Measurements from ENCODE around the gene ARHGDIB.

ARHGDIB gene

DNA sequence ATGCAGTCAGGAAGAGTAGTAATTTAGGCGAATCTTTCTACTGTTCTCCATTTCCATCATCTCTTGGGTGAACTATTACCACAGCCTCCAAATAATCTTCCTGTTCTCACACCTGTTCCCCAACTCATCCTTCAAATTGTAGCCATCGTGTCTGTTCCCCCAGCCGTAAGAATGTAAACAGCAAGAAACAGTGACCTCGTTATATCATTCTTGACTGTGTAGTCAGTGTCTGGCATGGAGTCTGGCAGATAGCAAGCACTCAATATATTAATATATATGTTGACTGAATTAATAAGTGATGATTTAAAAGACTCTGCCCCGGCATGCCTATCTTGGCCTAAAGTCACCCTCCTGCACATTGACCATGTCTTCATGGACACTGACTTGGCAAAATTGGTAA lies 31.7 kb upstream of the ARHGDIB start:
- Mint-ChIP-seq H3K27ac (peak overlapping the region; percentile 58), H3K4me1 (ENCODE audit: low read depth) (peaks cover 38% of the 10 kb centered on the region), H3K9me3 (peaks cover 12% of the 10 kb centered on the region), H3K27me3 (no peaks in the 10 kb centered on the region), H3K36me3 (ENCODE audit: low read depth) (no peaks in the 10 kb centered on the region), H3K4me3 (no peak overlapping the region)
- no peak for DNase-seq

DNA sequence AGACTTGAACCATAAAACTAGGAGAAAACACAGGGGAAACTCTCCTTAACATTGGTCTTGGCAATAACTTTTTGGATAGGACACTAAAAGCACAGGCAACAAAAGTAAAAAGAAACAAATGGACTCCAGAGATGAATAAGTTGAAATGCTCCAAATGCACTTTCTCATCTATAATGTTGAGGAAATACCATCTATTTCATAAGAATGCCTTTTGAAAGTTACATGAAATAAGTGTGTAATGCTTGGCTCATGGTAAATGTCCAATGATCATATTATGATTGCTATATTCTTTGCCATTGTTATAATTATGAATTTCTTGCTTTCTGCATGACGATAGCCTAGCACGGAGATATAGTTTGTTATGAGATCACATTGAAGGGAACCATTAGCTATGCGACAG lies 31.3 kb upstream of the ARHGDIB start:
- no peaks in the 10 kb centered on the region for H3K36me3 Mint-ChIP-seq (ENCODE audit: low read depth)
- H3K27me3 Mint-ChIP-seq = no peaks in the 10 kb centered on the region
- no peak overlapping the region for H3K4me3 Mint-ChIP-seq
- DNase-seq = no peak
- H3K9me3 Mint-ChIP-seq = peaks cover 12% of the 10 kb centered on the region
- peaks cover 38% of the 10 kb centered on the region for H3K4me1 Mint-ChIP-seq (ENCODE audit: low read depth)
- H3K27ac Mint-ChIP-seq = no peak overlapping the region

DNA sequence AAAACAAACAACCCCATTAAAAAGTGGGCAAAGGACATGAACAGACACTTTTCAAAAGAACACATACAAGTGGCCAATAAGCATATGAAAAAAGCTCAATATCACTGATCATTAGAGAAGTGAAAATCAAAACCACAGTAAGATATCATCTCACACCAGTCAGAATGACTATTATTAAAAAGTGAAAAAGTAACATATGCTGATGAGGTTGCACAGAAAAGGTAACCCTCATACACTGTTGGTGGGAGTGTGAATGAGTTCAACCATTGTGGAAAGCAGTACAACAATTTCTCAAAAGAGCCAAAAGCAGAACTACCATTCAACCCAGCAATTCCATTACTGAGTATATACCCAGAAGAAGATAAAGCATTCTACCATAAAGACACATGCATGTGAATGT lies 29.7 kb upstream of the ARHGDIB start:
- Mint-ChIP-seq H3K27me3 (no peaks in the 10 kb centered on the region), H3K36me3 (ENCODE audit: low read depth) (no peaks in the 10 kb centered on the region), H3K27ac (no peak overlapping the region), H3K4me1 (ENCODE audit: low read depth) (peaks cover 38% of the 10 kb centered on the region), H3K9me3 (peaks cover 12% of the 10 kb centered on the region), H3K4me3 (no peak overlapping the region)
- DNase-seq = no peak

DNA sequence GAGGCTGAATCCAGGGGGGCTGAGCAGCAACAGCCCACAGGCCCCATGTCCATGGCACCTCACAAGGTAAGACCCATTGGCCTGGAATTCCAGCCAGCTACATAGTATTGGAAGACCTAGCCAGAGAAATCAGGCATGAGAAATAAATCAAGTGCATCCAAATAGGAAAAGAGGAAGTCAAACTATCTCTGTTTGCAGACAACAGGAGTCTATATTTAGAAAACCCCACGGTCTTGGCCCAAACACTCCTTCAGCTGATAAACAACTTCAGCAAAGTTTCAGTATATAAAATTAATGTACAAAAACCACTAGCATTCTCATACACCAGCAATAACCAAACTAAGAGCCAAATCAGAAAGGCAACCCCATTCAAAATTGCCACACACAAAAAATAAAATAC lies 28.4 kb upstream of the ARHGDIB start:
- Mint-ChIP-seq H3K27me3 (no peaks in the 10 kb centered on the region), H3K4me3 (no peak overlapping the region), H3K4me1 (ENCODE audit: low read depth) (peaks cover 30% of the 10 kb centered on the region), H3K27ac (no peak overlapping the region), H3K36me3 (ENCODE audit: low read depth) (no peaks in the 10 kb centered on the region), H3K9me3 (peaks cover 12% of the 10 kb centered on the region)
- DNase-seq = no peak

DNA sequence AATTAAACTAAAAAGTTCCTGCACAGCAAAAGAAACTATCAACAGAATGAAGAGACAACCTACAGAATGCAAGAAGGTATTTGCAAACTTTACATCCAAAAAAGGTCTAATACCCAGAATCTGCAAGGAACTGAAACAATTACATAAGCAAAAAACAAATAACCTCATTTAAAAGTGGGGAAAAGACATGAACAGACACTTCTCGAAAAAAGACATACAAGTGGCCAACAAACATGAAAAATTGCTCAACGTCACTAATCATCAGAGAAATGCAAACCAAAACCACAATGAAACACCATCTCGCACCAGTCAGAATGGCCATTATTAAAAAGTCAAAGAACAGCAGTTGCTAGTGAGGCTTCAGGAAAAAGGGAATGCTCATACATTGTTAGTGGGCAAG lies 26.6 kb upstream of the ARHGDIB start:
- no peak overlapping the region for H3K27ac Mint-ChIP-seq

DNA sequence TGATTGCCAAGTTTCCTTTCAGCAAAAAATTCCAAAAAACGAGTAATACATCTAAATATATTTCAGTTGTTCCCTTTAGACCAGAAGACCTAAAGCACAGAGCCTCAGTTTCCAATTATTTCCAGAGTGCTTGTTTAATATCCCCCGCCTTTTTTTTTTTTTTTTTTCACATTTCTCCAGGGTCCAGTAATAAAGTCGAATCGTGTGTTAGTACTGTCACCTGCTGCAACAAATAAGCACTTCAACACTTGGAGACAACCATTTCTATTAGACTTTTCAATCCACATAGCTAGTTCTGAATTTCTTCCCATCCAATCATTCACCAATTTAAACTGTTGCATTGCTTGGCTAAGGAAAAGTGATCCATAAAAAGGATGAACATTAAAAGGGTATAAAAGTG lies 25.0 kb upstream of the ARHGDIB start:
- Mint-ChIP-seq H3K27ac (no peak overlapping the region), H3K36me3 (ENCODE audit: low read depth) (no peaks in the 10 kb centered on the region), H3K4me3 (no peak overlapping the region), H3K27me3 (no peaks in the 10 kb centered on the region), H3K4me1 (ENCODE audit: low read depth) (peaks cover 35% of the 10 kb centered on the region), H3K9me3 (peaks cover 11% of the 10 kb centered on the region)
- no peak for DNase-seq

More for the DNA sequence above, 26.6 kb upstream of the ARHGDIB start:
- Mint-ChIP-seq H3K4me3 (no peak overlapping the region), H3K27me3 (no peaks in the 10 kb centered on the region), H3K9me3 (peaks cover 12% of the 10 kb centered on the region), H3K36me3 (ENCODE audit: low read depth) (no peaks in the 10 kb centered on the region), H3K4me1 (ENCODE audit: low read depth) (peaks cover 27% of the 10 kb centered on the region)
- DNase-seq = no peak

DNA sequence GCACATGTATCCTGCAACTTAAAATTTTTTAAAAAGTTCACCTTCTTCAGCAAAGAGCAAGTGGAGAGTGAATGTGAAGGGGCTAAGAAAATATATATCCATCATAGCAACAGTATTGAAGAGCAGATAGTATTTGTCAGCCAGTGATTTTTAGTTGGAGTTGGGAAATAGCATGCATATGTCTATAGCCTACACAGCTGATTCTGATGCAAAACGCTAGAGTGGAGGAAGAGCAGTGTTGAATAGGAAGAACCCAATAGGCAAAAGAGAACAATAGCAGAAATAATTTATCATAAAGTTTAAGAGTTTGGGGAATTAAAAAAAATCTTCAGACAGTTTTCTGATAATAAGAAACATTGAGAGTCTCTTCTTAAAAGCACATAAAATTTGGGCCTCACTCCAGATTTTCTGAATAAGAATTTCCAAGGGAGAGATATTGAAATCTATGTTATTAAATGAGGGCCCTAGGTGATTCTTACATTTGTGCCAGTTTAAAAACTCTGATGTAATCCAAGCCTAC lies 23.4 kb upstream of the ARHGDIB start:
- Mint-ChIP-seq H3K36me3 (ENCODE audit: low read depth) (no peaks in the 10 kb centered on the region), H3K4me1 (ENCODE audit: low read depth) (peaks cover 50% of the 10 kb centered on the region), H3K27me3 (no peaks in the 10 kb centered on the region), H3K4me3 (no peak overlapping the region), H3K9me3 (no peaks in the 10 kb centered on the region), H3K27ac (no peak overlapping the region)
- DNase-seq = no peak

DNA sequence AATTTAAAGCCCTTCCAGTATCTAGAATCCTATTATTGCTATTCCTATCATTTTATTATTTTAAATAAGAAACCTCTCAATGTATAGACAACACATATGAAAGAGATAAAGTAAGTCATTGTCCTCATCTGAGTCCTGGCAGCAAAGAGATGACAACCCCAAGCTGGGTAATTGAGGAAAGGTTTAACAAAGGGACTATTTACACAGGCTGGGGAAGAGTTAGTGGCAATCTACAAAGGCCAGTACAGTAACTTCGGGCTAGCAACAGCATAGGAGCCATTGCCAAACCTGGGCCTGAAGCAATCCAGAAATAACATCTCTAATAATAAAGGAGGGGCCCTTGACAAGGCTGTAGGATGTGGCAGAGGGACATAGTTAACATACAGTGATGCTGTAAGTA lies 22.6 kb upstream of the ARHGDIB start:
- Mint-ChIP-seq H3K27ac (no peak overlapping the region), H3K4me3 (no peak overlapping the region), H3K9me3 (no peaks in the 10 kb centered on the region), H3K27me3 (no peaks in the 10 kb centered on the region), H3K4me1 (ENCODE audit: low read depth) (peaks cover 51% of the 10 kb centered on the region), H3K36me3 (ENCODE audit: low read depth) (no peaks in the 10 kb centered on the region)
- no peak for DNase-seq

DNA sequence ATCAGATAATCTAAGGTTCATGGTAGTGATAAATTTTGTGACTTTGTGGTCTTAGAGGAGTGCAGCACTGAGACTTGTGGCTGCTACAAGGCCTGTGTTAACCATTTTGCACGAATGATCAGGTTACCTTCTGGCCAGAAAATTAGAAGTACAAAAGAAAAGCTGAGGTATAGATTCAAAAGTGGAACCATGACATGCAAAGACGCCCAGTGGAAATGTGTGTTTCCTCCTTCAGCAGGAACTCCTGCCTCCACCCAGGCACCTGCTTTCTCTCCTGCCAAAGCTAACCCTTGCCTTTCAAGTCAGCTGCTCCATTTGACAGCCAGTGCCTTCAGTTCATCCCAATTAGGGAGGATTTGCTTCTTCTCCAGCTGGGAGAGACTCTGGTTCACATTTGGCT lies 21.6 kb upstream of the ARHGDIB start:
- Mint-ChIP-seq H3K4me3 (no peak overlapping the region), H3K27me3 (no peaks in the 10 kb centered on the region), H3K9me3 (no peaks in the 10 kb centered on the region), H3K27ac (peak overlapping the region; percentile 59), H3K36me3 (ENCODE audit: low read depth) (no peaks in the 10 kb centered on the region), H3K4me1 (ENCODE audit: low read depth) (peaks cover 60% of the 10 kb centered on the region)
- DNase-seq = no peak

DNA sequence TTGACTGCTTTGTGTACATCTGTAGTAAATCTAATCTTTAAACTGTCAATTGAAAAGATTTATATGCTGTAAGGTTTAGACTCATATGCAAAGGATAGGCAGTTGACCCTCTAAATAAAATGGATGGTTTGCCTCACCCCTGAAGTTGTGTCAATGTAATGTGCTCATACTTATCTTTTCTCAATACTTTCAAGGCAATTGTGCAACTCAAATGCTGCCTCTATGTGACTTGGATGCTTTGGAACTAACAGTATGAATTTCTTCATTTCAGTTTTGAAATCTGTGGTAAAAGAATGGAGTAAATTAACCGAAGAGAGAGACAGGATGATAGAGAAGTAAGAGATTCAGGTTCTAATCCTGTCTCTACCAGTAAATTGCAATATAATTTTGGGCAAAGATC lies 21.2 kb upstream of the ARHGDIB start:
- no peak for DNase-seq
- no peak overlapping the region for H3K4me3 Mint-ChIP-seq
- no peaks in the 10 kb centered on the region for H3K9me3 Mint-ChIP-seq
- H3K27ac Mint-ChIP-seq = no peak overlapping the region
- peaks cover 64% of the 10 kb centered on the region for H3K4me1 Mint-ChIP-seq (ENCODE audit: low read depth)
- no peaks in the 10 kb centered on the region for H3K36me3 Mint-ChIP-seq (ENCODE audit: low read depth)
- no peaks in the 10 kb centered on the region for H3K27me3 Mint-ChIP-seq

DNA sequence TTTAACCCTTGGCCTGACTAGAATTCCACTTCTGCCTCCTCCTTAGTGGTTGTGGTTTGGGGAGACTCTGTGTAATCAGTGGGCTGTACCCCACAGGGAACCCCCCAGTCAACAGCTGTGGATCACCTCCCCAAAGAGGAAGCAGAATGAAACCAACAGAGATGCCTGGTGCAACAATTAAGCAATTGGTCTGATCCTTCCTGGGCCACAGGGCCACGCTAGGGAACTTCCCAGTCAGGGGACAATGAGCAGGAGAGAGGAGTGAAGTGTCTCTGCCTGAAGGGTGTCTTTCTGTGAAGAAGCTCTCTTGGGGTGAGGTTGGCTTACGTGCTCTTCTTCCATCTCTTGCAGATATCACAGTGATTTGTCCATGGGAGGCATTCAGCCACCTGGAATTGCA lies 19.6 kb upstream of the ARHGDIB start:
- Mint-ChIP-seq H3K27ac (no peak overlapping the region), H3K4me1 (ENCODE audit: low read depth) (peaks cover 64% of the 10 kb centered on the region), H3K36me3 (ENCODE audit: low read depth) (no peaks in the 10 kb centered on the region), H3K9me3 (no peaks in the 10 kb centered on the region), H3K4me3 (no peak overlapping the region), H3K27me3 (no peaks in the 10 kb centered on the region)
- DNase-seq = no peak

DNA sequence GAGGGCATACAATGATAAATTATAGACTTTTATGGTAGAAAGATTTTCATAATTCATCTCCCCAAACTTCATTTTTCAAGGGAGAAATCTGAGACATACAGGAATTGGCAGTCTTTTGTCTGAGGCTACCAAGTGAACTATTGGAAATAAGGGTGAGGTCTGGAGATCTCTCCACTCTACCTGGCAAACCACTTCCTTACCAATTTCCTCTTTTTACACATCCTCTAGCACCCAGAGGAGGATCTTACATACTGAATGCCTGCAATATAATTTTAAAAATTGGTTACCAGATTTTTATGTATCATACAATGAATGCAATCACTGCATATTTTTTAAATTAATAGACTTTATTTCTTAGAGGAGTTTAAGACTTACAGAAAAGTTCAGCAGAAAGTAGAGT lies 18.1 kb upstream of the ARHGDIB start:
- H3K4me3 Mint-ChIP-seq = no peak overlapping the region
- no peaks in the 10 kb centered on the region for H3K9me3 Mint-ChIP-seq
- no peaks in the 10 kb centered on the region for H3K27me3 Mint-ChIP-seq
- DNase-seq = no peak
- peaks cover 61% of the 10 kb centered on the region for H3K4me1 Mint-ChIP-seq (ENCODE audit: low read depth)
- H3K27ac Mint-ChIP-seq = no peak overlapping the region
- H3K36me3 Mint-ChIP-seq (ENCODE audit: low read depth) = no peaks in the 10 kb centered on the region

DNA sequence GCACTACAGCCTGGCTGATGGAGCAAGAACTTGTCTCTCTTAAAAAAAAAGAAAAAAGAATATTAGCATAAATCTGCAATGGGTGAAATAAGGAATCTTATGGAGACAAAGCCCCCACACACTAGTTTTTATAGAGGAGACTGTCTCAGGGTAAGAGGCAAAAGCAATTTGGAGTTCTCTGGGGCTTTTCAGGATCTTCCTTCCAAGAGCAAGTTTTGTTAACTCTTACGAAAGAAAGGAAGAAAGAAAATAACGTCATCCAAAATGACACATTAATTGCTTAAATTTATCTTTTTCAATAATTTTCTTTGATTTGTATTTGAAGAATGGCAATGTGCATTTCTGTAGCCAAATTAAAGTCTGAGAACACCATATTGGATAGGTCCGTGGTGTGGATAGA lies 15.3 kb upstream of the ARHGDIB start:
- H3K4me1 Mint-ChIP-seq (ENCODE audit: low read depth) = peaks cover 55% of the 10 kb centered on the region
- no peak overlapping the region for H3K27ac Mint-ChIP-seq
- no peaks in the 10 kb centered on the region for H3K27me3 Mint-ChIP-seq
- H3K4me3 Mint-ChIP-seq = no peak overlapping the region
- no peaks in the 10 kb centered on the region for H3K9me3 Mint-ChIP-seq
- no peaks in the 10 kb centered on the region for H3K36me3 Mint-ChIP-seq (ENCODE audit: low read depth)
- no peak for DNase-seq

DNA sequence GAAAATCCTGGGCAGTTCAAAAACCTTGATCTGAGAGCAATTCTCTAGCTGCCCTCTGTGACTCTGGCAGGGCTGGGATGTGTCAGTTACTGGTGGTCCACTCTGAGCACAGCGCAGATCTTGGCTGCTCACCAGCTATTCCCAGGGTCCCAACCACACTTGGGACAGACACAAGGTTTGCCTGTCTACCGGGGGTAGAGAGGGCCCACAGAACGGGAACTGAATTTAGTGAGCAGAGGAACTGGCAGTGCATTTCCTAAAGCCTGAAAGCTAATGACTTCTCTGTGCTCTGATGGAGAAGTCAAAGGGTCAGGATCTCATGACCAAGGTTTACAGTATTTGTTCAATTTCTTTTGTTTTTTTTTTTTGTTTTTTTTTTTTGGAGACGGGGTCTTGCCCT lies 14.1 kb upstream of the ARHGDIB start:
- no peak for DNase-seq
- Mint-ChIP-seq H3K27me3 (no peaks in the 10 kb centered on the region), H3K4me3 (no peak overlapping the region), H3K36me3 (ENCODE audit: low read depth) (no peaks in the 10 kb centered on the region), H3K9me3 (no peaks in the 10 kb centered on the region), H3K27ac (no peak overlapping the region), H3K4me1 (ENCODE audit: low read depth) (peaks cover 51% of the 10 kb centered on the region)

DNA sequence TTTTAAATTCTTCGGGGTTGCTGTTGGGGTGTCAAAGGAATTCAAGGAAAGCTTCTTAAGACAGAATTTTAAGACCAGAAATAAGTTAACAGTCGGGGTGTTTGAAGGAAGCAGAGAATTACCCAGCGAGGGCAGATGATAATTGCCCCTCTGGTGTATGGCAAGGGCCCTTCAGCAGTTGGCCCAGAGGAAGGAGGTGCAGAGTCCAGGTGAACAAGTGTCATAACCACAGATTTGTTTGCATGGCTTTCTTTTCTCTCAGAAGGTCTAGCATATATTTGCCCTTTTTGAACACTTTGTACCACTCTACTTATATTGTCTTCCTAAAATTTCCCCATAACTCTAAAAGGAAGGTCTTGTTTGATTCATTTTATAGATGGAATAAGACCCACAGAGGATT lies 13.2 kb upstream of the ARHGDIB start:
- no peaks in the 10 kb centered on the region for H3K27me3 Mint-ChIP-seq
- H3K36me3 Mint-ChIP-seq (ENCODE audit: low read depth) = no peaks in the 10 kb centered on the region
- H3K4me1 Mint-ChIP-seq (ENCODE audit: low read depth) = peaks cover 51% of the 10 kb centered on the region
- H3K4me3 Mint-ChIP-seq = no peak overlapping the region
- H3K27ac Mint-ChIP-seq = no peak overlapping the region
- peaks cover 3% of the 10 kb centered on the region for H3K9me3 Mint-ChIP-seq
- no peak for DNase-seq

DNA sequence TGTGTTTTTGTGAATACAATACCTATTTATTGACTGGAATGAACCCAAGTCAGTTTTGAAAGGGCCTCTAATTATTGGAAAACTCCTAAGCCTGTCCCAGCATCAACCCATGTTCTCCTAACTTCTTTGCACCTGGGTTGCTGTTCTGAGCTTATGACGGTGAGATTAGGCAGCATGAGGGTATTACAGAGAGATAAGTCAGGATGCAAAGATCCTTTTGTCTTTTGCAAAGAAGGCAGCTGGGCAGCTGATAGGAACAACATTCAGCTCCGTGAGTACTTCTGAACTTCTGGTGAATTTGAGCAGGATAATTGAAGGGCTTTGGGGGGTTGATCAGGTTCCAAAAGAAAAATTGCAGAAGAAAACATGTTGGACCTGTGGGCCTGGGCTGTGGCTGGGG lies 11.4 kb upstream of the ARHGDIB start, which contains the start of gene PDE6H:
TSS of gene PDE6H (plus strand) at position 227 of the 400 bp plus-strand sequence. CDS start 4,971 bp downstream, outside the sequence.
- H3K27ac Mint-ChIP-seq = no peak within 1 kb of the TSS
- no peak within 1 kb of the TSS for H3K4me3 Mint-ChIP-seq
- H3K9me3 Mint-ChIP-seq = peaks cover 3% of the 10 kb centered on the region
- no peak for DNase-seq
- peaks cover 46% of the 10 kb centered on the region for H3K4me1 Mint-ChIP-seq (ENCODE audit: low read depth)
- H3K36me3 Mint-ChIP-seq (ENCODE audit: low read depth) = no peaks in the 10 kb centered on the region
- H3K27me3 Mint-ChIP-seq = no peaks in the 10 kb centered on the region

Data from activated T-cell treated with anti-CD3 and anti-CD28 coated beads, Interleukin-2, amount 50 U/mL, for 24 hours (primary cell).